WTC11 (cell line): ENCODE data around the gene POLR2M.

Source experiments
- CTCF ChIP-seq: fragments of 200-600 bp; IDR thresholded peaks from 2 replicates; pipeline ENCODE4 v1.8.0; 2022; ENCODE audit warnings: antibody characterized with exemption
- KAT7 ChIP-seq: sonication (generic); formaldehyde crosslinking; IDR thresholded peaks from 2 replicates; pipeline ENCODE4 v1.8.1; 2023; ENCODE audit warnings: missing genetic modification reagents, mild to moderate bottlenecking, borderline replicate concordance
- STAT6 ChIP-seq: sonication (generic); formaldehyde crosslinking; conservative IDR thresholded peaks from 2 replicates; pipeline ENCODE4 v1.8.1; 2023; ENCODE audit warnings: mild to moderate bottlenecking, low read depth, missing genetic modification reagents, moderate library complexity
- ZNF121 ChIP-seq: sonication (generic); formaldehyde crosslinking; IDR thresholded peaks from 2 replicates; pipeline ENCODE4 v1.8.0; 2023; ENCODE audit warnings: missing genetic modification reagents
- ZNF423 ChIP-seq: fragments of 250-450 bp; sonication (Bioruptor Pico); IDR thresholded peaks from 2 replicates; pipeline ENCODE4 v2.1.2; 2022; ENCODE audit warnings: mild to moderate bottlenecking, moderate library complexity
- ZNF512 ChIP-seq: sonication (generic); formaldehyde crosslinking; IDR thresholded peaks from 2 replicates; pipeline ENCODE4 v1.8.1; 2022; ENCODE audit warnings: missing genetic modification reagents, borderline replicate concordance
- ZSCAN18 ChIP-seq: fragments of 250-450 bp; sonication (Bioruptor Pico); IDR thresholded peaks from 2 replicates; pipeline ENCODE4 v2.1.2; 2022; ENCODE audit warnings: mild to moderate bottlenecking, moderate library complexity

- TF ChIP-seq KAT7 (no peak), ZNF423 (CRISPR knock-in tag) (no peak), ZSCAN18 (CRISPR knock-in tag) (no peak), CTCF (no peak), STAT6 (no peak), ZNF512 (CRISPR knock-in tag) (no peak), ZNF121 (CRISPR knock-in tag) (no peak)
These were observed 56.9 kb downstream of the POLR2M start for GRCh38 chr15:57763176-57763964.
